ENCODE data around the gene ZNF3.

DNA sequence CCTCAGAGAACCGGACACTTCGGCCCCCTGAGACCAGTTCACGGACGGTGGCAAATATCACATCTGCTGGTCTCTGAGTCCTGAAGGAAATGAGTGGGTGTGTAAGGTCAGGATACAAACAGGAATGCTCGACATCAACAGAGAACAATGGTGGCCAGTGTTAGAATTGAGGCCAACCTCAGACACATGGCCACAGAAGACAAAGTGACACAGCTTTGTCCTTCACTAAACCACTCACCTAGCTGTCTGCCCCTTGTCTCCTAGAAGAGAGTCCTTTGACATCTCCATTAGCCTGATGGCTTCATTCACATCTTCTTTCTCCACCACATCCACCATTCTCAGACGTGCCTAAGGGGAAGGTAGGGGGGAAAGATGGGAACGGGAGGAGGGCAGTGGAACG is 11.5 kb upstream of the ZNF3 start:
- TF ChIP-seq, protein P1, sequence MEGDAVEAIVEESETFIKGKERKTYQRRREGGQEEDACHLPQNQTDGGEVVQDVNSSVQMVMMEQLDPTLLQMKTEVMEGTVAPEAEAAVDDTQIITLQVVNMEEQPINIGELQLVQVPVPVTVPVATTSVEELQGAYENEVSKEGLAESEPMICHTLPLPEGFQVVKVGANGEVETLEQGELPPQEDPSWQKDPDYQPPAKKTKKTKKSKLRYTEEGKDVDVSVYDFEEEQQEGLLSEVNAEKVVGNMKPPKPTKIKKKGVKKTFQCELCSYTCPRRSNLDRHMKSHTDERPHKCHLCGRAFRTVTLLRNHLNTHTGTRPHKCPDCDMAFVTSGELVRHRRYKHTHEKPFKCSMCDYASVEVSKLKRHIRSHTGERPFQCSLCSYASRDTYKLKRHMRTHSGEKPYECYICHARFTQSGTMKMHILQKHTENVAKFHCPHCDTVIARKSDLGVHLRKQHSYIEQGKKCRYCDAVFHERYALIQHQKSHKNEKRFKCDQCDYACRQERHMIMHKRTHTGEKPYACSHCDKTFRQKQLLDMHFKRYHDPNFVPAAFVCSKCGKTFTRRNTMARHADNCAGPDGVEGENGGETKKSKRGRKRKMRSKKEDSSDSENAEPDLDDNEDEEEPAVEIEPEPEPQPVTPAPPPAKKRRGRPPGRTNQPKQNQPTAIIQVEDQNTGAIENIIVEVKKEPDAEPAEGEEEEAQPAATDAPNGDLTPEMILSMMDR (IDR thresholded peaks at IDR 0.05), result no peak
- no peak for TF ChIP-seq POLR2A (IDR thresholded peaks at IDR 0.05)
